ENCODE results near the gene BZW2.

GRCh38 chr7:16599860-16600259, 46.1 kb upstream of the BZW2 start:
- TF ChIP-seq KAT7 (CRISPR knock-in tag; IDR thresholded peaks at IDR 0.05; ENCODE audit: borderline replicate concordance) (no peak), GLI4 (CRISPR knock-in tag; IDR thresholded peaks at IDR 0.05; ENCODE audit: borderline replicate concordance) (no peak), NFE2L1 (CRISPR knock-in tag; IDR thresholded peaks at IDR 0.05; ENCODE audit: borderline replicate concordance) (no peak), POLR2A (IDR thresholded peaks at IDR 0.05; ENCODE audit: insufficient read depth in 1 of 2, low read depth in 2 of 2, low read length in 2 of 2) (no peak), MAFF (IDR thresholded peaks at IDR 0.05; ENCODE audit: low read depth, low read length) (no peak), CHD2 (IDR thresholded peaks at IDR 0.05; ENCODE audit: low read depth, low read length) (no peak), CTCF (CRISPR knock-in tag; IDR thresholded peaks at IDR 0.05) (no peak), MAX (IDR thresholded peaks at IDR 0.05) (no peak)
